Parathyroid adenoma (tissue), 2 donors: Measurements from ENCODE around the gene PSMC3.

ENCODE experiments used
- H2AFZ ChIP-seq: fragments of 300-600 bp; sonication (generic); one replicate; pipeline ENCODE4 v1.7.0; 2017; ENCODE audit warnings: antibody characterized with exemption, mild to moderate bottlenecking
- H3K27ac ChIP-seq: fragments of 300-600 bp; sonication (generic); one replicate; pipeline ENCODE4 v1.7.0; 2017
- H3K27me3 ChIP-seq: fragments of 300-600 bp; sonication (generic); one replicate; pipeline ENCODE4 v1.7.0; 2017; ENCODE audit warnings: low read length; ENCODE audit not compliant: control insufficient read depth, insufficient read depth
- H3K36me3 ChIP-seq: fragments of 300-600 bp; sonication (generic); one replicate; pipeline ENCODE4 v1.7.0; 2017; ENCODE audit warnings: low read length; ENCODE audit not compliant: control insufficient read depth, insufficient read depth
- H3K4me1 ChIP-seq: fragments of 300-600 bp; sonication (generic); one replicate; pipeline ENCODE4 v1.7.0; 2017; ENCODE audit warnings: control low read depth
- H3K4me2 ChIP-seq: fragments of 300-600 bp; sonication (generic); one replicate; pipeline ENCODE4 v1.7.0; 2017; ENCODE audit warnings: low read length
- H3K4me3 ChIP-seq: fragments of 300-600 bp; sonication (generic); one replicate; pipeline ENCODE4 v1.7.0; 2017; ENCODE audit warnings: low read depth, low read length
- H3K79me2 ChIP-seq: fragments of 300-600 bp; sonication (generic); one replicate; pipeline ENCODE4 v1.7.0; 2017; ENCODE audit warnings: control low read depth
- H3K9ac ChIP-seq: fragments of 300-600 bp; sonication (generic); one replicate; pipeline ENCODE4 v1.7.0; 2017; ENCODE audit warnings: mild to moderate bottlenecking
- H3K9me3 ChIP-seq: fragments of 300-600 bp; sonication (generic); one replicate; pipeline ENCODE4 v1.7.0; 2017; ENCODE audit warnings: low read length; ENCODE audit not compliant: control insufficient read depth
- TF ChIP-seq, protein P1 (sequence below): fragments of 300-600 bp; sonication (generic); IDR thresholded peaks from one replicate; pipeline ENCODE4 v1.7.0; 2017; ENCODE audit warnings: antibody characterized with exemption, mild to moderate bottlenecking
- donor health status: primary hyperparathyroidism.

Gene PSMC3

DNA sequence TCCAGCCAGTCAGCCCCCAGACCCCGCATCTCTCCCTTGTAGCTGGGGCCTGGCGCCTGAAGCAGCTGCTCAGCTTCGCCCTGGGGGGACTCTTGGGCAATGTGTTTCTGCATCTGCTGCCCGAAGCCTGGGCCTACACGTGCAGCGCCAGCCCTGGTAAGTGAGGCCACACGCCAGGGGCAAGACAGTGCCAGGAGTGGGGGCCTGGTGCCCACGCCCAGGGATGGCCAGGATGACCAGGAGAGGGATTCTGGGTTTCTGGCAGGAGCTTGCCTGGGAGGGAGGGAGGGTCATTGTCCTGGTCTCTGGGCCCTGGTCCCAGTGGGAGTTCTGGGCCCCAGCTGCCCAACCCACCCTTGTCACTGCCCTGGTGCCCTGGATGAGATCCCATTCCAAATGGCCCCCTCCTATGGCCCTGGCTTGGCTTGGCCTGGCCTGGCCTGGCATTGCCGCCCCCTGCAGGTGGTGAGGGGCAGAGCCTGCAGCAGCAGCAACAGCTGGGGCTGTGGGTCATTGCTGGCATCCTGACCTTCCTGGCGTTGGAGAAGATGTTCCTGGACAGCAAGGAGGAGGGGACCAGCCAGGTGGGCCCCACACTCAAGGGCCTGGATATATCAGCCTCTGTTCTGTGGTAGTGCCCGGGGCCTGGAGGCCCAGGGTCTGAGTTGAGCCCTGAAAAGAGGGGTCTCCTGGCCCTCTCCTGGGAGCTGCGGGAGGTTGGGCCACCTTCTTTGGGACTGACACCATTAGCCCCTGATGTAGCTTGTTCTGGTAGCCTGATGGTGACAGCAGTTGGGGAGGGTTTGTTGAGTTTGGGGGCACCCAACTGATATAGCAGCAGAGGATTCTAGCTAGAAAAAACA is 14.1 kb downstream of the PSMC3 start:
- H3K4me2 ChIP-seq, result no peak overlapping the region
- H3K79me2 ChIP-seq, result no peaks in the 10 kb centered on the region
- no peak overlapping the region for H2AFZ ChIP-seq
- no peaks in the 10 kb centered on the region for H3K27me3 ChIP-seq
- no peak overlapping the region for H3K9ac ChIP-seq
- H3K4me1 ChIP-seq, result peaks cover 8% of the 10 kb centered on the region
- no peaks in the 10 kb centered on the region for H3K9me3 ChIP-seq
- TF ChIP-seq, protein P1, sequence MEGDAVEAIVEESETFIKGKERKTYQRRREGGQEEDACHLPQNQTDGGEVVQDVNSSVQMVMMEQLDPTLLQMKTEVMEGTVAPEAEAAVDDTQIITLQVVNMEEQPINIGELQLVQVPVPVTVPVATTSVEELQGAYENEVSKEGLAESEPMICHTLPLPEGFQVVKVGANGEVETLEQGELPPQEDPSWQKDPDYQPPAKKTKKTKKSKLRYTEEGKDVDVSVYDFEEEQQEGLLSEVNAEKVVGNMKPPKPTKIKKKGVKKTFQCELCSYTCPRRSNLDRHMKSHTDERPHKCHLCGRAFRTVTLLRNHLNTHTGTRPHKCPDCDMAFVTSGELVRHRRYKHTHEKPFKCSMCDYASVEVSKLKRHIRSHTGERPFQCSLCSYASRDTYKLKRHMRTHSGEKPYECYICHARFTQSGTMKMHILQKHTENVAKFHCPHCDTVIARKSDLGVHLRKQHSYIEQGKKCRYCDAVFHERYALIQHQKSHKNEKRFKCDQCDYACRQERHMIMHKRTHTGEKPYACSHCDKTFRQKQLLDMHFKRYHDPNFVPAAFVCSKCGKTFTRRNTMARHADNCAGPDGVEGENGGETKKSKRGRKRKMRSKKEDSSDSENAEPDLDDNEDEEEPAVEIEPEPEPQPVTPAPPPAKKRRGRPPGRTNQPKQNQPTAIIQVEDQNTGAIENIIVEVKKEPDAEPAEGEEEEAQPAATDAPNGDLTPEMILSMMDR, result peak; percentile 49
- no peak overlapping the region for H3K4me3 ChIP-seq
- H3K36me3 ChIP-seq, result no peaks in the 10 kb centered on the region
- no peak overlapping the region for H3K27ac ChIP-seq

GRCh38 chr11:47410370-47411264 is 15.6 kb downstream of the PSMC3 start:
- Histone ChIP-seq H2AFZ (no peak overlapping the region), H3K27me3 (no peaks in the 10 kb centered on the region), H3K9ac (no peak overlapping the region), H3K36me3 (no peaks in the 10 kb centered on the region), H3K27ac (no peak overlapping the region), H3K9me3 (no peaks in the 10 kb centered on the region), H3K4me1 (peaks cover 11% of the 10 kb centered on the region), H3K79me2 (no peaks in the 10 kb centered on the region), H3K4me2 (no peak overlapping the region), H3K4me3 (no peak overlapping the region)
- TF ChIP-seq, protein P1, result no peak

GRCh38 chr11:47409440-47410369 is 16.5 kb downstream of the PSMC3 start:
- Histone ChIP-seq H3K9ac (no peak overlapping the region), H2AFZ (no peak overlapping the region), H3K27ac (peak overlapping the region; percentile 71)

More at GRCh38 chr11:47409440-47410369, 16.5 kb downstream of the PSMC3 start:
- TF ChIP-seq, protein P1, result no peak
- Histone ChIP-seq H3K4me3 (peak overlapping the region; percentile 67), H3K36me3 (no peaks in the 10 kb centered on the region), H3K9me3 (no peaks in the 10 kb centered on the region), H3K27me3 (no peaks in the 10 kb centered on the region), H3K4me2 (peak overlapping the region; percentile 91), H3K79me2 (no peaks in the 10 kb centered on the region), H3K4me1 (peaks cover 11% of the 10 kb centered on the region)
